Neural progenitor cell (in vitro differentiated cells): ENCODE results near the gene IL17RA. TPM values are rescaled to one million over a fixed set of nuclear protein-coding genes. Genes with fewer than 3 reads are reported as not detected.
A peak's percentile ranks its signal among the peaks of the same experiment; 100 is the strongest.

Experiments
- DNase-seq: peaks from one replicate; pipeline ENCODE4 v3.0.0-alpha.2; 2016; ENCODE audit warnings: low spot score
- H2AFZ ChIP-seq: fragments of 200-600 bp; sonication (generic); replicated peaks from 2 replicates; pipeline ENCODE4 v1.6.1; 2016; ENCODE audit warnings: antibody characterized with exemption
- H3F3A ChIP-seq: fragments of 200-600 bp; sonication (generic); 2 replicates; pipeline ENCODE4 v1.6.1; 2016; ENCODE audit warnings: antibody characterized with exemption, low read depth
- H3K27ac ChIP-seq: fragments of 200-600 bp; sonication (generic); 2 replicates; pipeline ENCODE4 v1.5.1; 2016; ENCODE audit warnings: mild to moderate bottlenecking
- H3K27me3 ChIP-seq: fragments of 200-600 bp; sonication (generic); 2 replicates; pipeline ENCODE4 v1.6.1; 2016; ENCODE audit warnings: mild to moderate bottlenecking, moderate library complexity
- H3K36me3 ChIP-seq: fragments of 200-600 bp; sonication (generic); 2 replicates; pipeline ENCODE4 v1.5.1; 2016
- H3K4me1 ChIP-seq: fragments of 200-600 bp; sonication (generic); 2 replicates; pipeline ENCODE4 v1.6.1; 2016; ENCODE audit warnings: mixed run types
- H3K4me2 ChIP-seq: fragments of 200-600 bp; sonication (generic); 2 replicates; pipeline ENCODE4 v1.6.1; 2016
- H3K4me3 ChIP-seq: fragments of 200-600 bp; sonication (generic); 2 replicates; pipeline ENCODE4 v1.5.1; 2016
- H3K79me2 ChIP-seq: fragments of 200-600 bp; sonication (generic); 2 replicates; pipeline ENCODE4 v1.6.1; 2016; ENCODE audit warnings: low read depth
- H3K9ac ChIP-seq: fragments of 200-600 bp; sonication (generic); 2 replicates; pipeline ENCODE4 v1.6.1; 2016
- H3K9me3 ChIP-seq: fragments of 200-600 bp; sonication (generic); 2 replicates; pipeline ENCODE4 v1.5.1; 2016; ENCODE audit warnings: low read depth
- H4K20me1 ChIP-seq: fragments of 200-600 bp; sonication (generic); 2 replicates; pipeline ENCODE4 v1.6.1; 2016; ENCODE audit warnings: low read depth
- H3K27ac Mint-ChIP-seq: 3 replicates; pipeline ENCODE4 v1.8.0; 2021; ENCODE audit warnings: mixed read lengths
- H3K27me3 Mint-ChIP-seq: 2 replicates; pipeline ENCODE4 v1.8.0; 2022; ENCODE audit warnings: low read depth, mild to moderate bottlenecking, inconsistent platforms, moderate library complexity, mixed read lengths; ENCODE audit not compliant: insufficient read depth
- H3K36me3 Mint-ChIP-seq: 3 replicates; pipeline ENCODE4 v1.8.0; 2021; ENCODE audit warnings: mixed read lengths
- H3K4me1 Mint-ChIP-seq: 3 replicates; pipeline ENCODE4 v1.8.0; 2021; ENCODE audit warnings: mixed read lengths
- H3K4me3 Mint-ChIP-seq: 3 replicates; pipeline ENCODE4 v1.8.0; 2021; ENCODE audit warnings: mild to moderate bottlenecking, moderate library complexity, mixed read lengths
- H3K9me3 Mint-ChIP-seq: 3 replicates; pipeline ENCODE4 v1.8.0; 2020; ENCODE audit warnings: mixed read lengths
- CTCF ChIP-seq: fragments of 200-600 bp; sonication (generic); IDR thresholded peaks from 2 replicates; pipeline ENCODE4 v1.5.1; 2017; ENCODE audit warnings: antibody characterized with exemption, mild to moderate bottlenecking
- EZH2 ChIP-seq: fragments of 200-600 bp; sonication (generic); IDR thresholded peaks from 2 replicates; pipeline ENCODE4 v1.6.1; 2017; ENCODE audit warnings: antibody characterized with exemption, mild to moderate bottlenecking, moderate library complexity
- EZH2phosphoT487 ChIP-seq: fragments of 200-600 bp; sonication (generic); IDR thresholded peaks from 2 replicates; pipeline ENCODE4 v1.6.1; 2017; ENCODE audit warnings: antibody characterized with exemption
- total RNA-seq: library from RNA; depleted of rRNA; stranded (reverse); fragments of >200 nt; gene quantifications from 2 replicates; pipeline ENCODE4 v1.2.3, GENCODE V29; 2015; ENCODE audit warnings: low replicate concordance

Gene IL17RA
- total RNA-seq, 1 donor from 2014 or later = 5.2 TPM

DNA sequence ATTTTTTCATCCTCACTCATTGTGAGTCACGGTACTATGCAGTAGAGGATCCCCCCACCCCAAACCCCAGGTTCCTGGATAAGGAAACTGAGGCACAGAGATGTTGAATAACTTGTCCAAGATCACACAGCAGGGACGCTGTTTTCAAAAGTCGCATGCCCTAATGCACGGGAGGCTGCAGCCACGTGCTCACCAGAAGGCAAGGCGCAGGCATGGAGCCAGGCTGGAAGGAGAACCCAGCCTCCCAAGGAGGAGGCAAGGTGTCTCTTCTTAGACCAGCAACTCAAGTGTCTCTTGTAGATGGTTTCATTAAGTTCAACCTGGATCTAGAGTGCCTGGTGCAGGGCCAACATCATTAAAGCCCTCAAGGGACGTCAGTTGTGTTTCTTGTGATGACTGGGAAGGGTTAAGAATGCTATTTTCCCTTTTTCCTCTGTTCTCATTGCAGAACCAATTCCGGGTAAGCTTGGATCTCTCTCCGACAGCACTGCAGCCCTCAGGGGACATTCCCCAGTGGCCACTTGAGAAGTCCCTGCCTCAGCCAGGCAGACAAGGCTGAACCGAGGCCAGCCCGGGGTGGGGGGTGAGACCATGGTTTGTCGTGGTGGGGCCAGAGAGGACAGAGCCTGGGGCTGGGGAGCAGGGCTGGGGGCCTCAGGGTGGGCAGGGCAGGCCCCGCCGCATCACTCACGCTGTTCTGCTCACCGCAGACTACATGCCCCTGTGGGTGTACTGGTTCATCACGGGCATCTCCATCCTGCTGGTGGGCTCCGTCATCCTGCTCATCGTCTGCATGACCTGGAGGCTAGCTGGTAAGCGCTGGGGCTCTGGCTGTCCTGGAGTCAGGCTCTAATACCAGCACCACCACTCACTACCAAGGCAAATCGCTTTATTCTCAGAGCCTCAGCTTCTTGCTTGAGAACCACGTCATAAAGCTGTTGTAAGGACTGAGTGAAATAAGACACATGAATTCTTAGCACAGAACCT, 20.6 kb downstream of the IL17RA start:
- Histone ChIP-seq H3K27me3 (no peaks in the 10 kb centered on the region), H3K79me2 (no peaks in the 10 kb centered on the region), H3F3A (peaks cover 8% of the 10 kb centered on the region), H3K9me3 (no peaks in the 10 kb centered on the region), H4K20me1 (peaks cover 5% of the 10 kb centered on the region), H3K27ac (no peak overlapping the region), H2AFZ (no peak overlapping the region), H3K4me3 (no peak overlapping the region), H3K36me3 (no peaks in the 10 kb centered on the region), H3K4me2 (no peak overlapping the region), H3K4me1 (peaks cover 10% of the 10 kb centered on the region), H3K9ac (no peak overlapping the region)
- peaks cover 4% of the 10 kb centered on the region for H3K36me3 Mint-ChIP-seq
- no peak overlapping the region for H3K4me3 Mint-ChIP-seq
- H3K4me1 Mint-ChIP-seq = peaks cover 7% of the 10 kb centered on the region
- H3K27ac Mint-ChIP-seq = no peak overlapping the region
- DNase-seq = no peak
- TF ChIP-seq EZH2 = no peak
- no peak for TF ChIP-seq CTCF
- no peak for TF ChIP-seq EZH2phosphoT487
- H3K9me3 Mint-ChIP-seq = no peaks in the 10 kb centered on the region
- peaks cover 9% of the 10 kb centered on the region for H3K27me3 Mint-ChIP-seq

- Histone ChIP-seq H3K4me1 (peaks cover 10% of the 10 kb centered on the region), H3K4me3 (no peak overlapping the region), H3K36me3 (no peaks in the 10 kb centered on the region), H3F3A (peaks cover 8% of the 10 kb centered on the region), H3K9me3 (no peaks in the 10 kb centered on the region), H3K27me3 (no peaks in the 10 kb centered on the region), H3K9ac (no peak overlapping the region), H2AFZ (no peak overlapping the region), H3K4me2 (peak overlapping the region; percentile 35), H4K20me1 (peaks cover 5% of the 10 kb centered on the region), H3K27ac (no peak overlapping the region), H3K79me2 (no peaks in the 10 kb centered on the region)
- DNase-seq = peak; percentile 26
- Mint-ChIP-seq H3K27ac (no peak overlapping the region), H3K4me3 (no peak overlapping the region), H3K9me3 (no peaks in the 10 kb centered on the region), H3K4me1 (peaks cover 7% of the 10 kb centered on the region), H3K36me3 (peaks cover 4% of the 10 kb centered on the region), H3K27me3 (peaks cover 6% of the 10 kb centered on the region)
- TF ChIP-seq CTCF = peak; percentile 36
- no peak for TF ChIP-seq EZH2
Observed at GRCh38 chr22:17106161-17106784, 21.5 kb downstream of the IL17RA start.

DNA sequence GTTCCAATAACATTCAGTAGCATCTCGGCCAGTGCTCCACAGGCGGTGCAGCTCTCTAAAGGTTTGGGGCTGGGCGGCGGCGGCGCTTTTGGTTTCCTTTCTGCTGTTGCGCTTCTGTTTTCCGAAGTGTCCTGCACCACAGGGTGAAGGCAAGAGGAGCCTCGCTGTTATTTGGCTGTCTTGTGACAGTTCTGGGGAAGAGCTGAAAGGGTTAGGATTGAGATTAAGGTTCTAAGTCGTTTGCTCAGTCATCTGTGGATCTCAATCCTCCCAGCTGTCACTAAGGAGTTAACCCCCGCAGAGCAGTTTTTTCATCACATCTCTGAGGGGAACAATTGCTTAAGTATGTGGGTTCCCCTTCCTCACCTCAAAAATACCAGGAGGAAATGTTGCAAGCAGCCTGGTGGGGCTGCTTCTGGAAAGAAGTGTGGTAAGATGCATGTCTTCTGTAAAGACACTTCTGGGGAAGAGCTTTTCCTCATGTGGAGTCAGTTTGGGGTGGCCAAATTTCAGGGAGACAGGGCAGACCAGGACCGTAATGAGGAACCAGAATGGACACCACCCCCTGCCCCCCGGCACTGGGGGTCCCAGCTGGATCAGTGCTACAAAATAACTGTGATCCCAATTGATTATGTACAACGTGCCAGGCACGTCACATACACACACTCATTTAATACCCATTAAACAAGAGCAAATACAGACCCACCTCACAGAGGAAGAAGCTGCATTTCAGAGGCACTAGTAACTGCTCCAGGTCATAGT, 22.2 kb downstream of the IL17RA start:
- Histone ChIP-seq H3K9ac (no peak overlapping the region), H3K36me3 (no peaks in the 10 kb centered on the region), H3K4me1 (peaks cover 10% of the 10 kb centered on the region), H3K4me3 (no peak overlapping the region), H2AFZ (no peak overlapping the region), H3K79me2 (no peaks in the 10 kb centered on the region), H3K27me3 (no peaks in the 10 kb centered on the region), H4K20me1 (peaks cover 5% of the 10 kb centered on the region), H3F3A (peaks cover 8% of the 10 kb centered on the region), H3K27ac (no peak overlapping the region), H3K4me2 (peak overlapping the region; percentile 35), H3K9me3 (no peaks in the 10 kb centered on the region)
- Mint-ChIP-seq H3K9me3 (no peaks in the 10 kb centered on the region), H3K27me3 (peaks cover 5% of the 10 kb centered on the region), H3K36me3 (peaks cover 4% of the 10 kb centered on the region), H3K27ac (no peak overlapping the region), H3K4me3 (no peak overlapping the region), H3K4me1 (peaks cover 7% of the 10 kb centered on the region)
- DNase-seq = peak; percentile 16
- TF ChIP-seq EZH2phosphoT487 (no peak), CTCF (no peak), EZH2 (no peak)
